ENCODE data around the gene MDGA2.

Gene MDGA2

DNA sequence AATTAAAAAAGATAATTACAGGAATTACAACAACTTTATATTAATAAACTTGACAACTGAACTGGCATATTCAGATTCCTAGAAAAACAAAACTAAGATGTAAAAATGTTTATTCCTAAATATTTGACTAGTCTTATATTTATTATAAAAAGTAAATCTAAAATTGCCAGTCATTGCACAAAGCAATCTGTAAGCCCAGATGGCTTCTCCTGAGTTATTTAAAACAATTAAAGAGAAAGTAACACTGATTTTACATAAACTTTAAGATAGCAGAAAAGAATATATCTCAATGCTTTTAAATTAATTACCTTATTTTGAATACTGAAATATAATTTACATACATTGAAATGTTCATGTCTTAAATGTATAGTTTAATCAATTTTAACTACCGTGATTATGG lies 589.7 kb downstream of the MDGA2 start:
- H3K27ac ChIP-seq (ENCODE audit: low read length) = no peak overlapping the region
- no peak overlapping the region for H3K4me3 ChIP-seq (ENCODE audit: low read length in 2 of 2)
- H3K9ac ChIP-seq (ENCODE audit: low read length in 2 of 2) = no peak overlapping the region
- no peaks in the 10 kb centered on the region for H3K4me1 ChIP-seq (ENCODE audit: control insufficient read depth, insufficient read depth, low read length)
- no peaks in the 10 kb centered on the region for H3K36me3 ChIP-seq (ENCODE audit: control insufficient read depth in 2 of 2, insufficient read depth in 2 of 2, low read length in 2 of 2)
- no peaks in the 10 kb centered on the region for H3K9me3 ChIP-seq (ENCODE audit: control insufficient read depth in 2 of 2, low read length in 2 of 2)
- no peaks in the 10 kb centered on the region for H3K27me3 ChIP-seq (ENCODE audit: control insufficient read depth in 1 of 2, insufficient read depth in 2 of 2, low read length in 2 of 2)

GRCh38 chr14:47065326-47065725 lies 610.1 kb downstream of the MDGA2 start:
- Histone ChIP-seq H3K27me3 (ENCODE audit: control insufficient read depth in 1 of 2, insufficient read depth in 2 of 2, low read length in 2 of 2) (no peaks in the 10 kb centered on the region), H3K27ac (ENCODE audit: low read length) (no peak overlapping the region), H3K36me3 (ENCODE audit: control insufficient read depth in 2 of 2, insufficient read depth in 2 of 2, low read length in 2 of 2) (no peaks in the 10 kb centered on the region), H3K4me3 (ENCODE audit: low read length in 2 of 2) (no peak overlapping the region), H3K9ac (ENCODE audit: low read length in 2 of 2) (no peak overlapping the region), H3K9me3 (ENCODE audit: control insufficient read depth in 2 of 2, low read length in 2 of 2) (no peaks in the 10 kb centered on the region), H3K4me1 (ENCODE audit: control insufficient read depth, insufficient read depth, low read length) (no peaks in the 10 kb centered on the region)

DNA sequence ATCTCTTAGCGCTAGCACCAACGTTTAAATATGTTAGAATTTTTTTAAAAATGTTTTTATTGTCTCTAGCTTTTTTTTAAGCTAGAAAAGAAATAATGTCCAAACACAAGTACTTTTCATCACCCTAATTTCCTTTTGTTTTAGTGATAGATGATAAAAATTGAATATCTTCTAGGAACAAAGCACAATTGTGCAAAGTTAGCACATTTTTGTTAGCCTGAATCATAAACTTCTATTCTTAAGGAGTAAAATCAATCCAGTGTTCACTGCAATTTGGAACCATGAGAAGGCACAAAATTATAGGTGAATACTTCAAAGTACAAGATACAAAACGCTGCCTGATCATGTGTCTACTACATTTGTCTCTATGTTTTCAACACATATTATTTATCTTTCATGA lies 615.4 kb downstream of the MDGA2 start:
- H3K27ac ChIP-seq (ENCODE audit: low read length) = no peak overlapping the region
- no peaks in the 10 kb centered on the region for H3K27me3 ChIP-seq (ENCODE audit: control insufficient read depth in 1 of 2, insufficient read depth in 2 of 2, low read length in 2 of 2)
- no peaks in the 10 kb centered on the region for H3K9me3 ChIP-seq (ENCODE audit: control insufficient read depth in 2 of 2, low read length in 2 of 2)
- H3K36me3 ChIP-seq (ENCODE audit: control insufficient read depth in 2 of 2, insufficient read depth in 2 of 2, low read length in 2 of 2) = no peaks in the 10 kb centered on the region
- H3K4me3 ChIP-seq (ENCODE audit: low read length in 2 of 2) = no peak overlapping the region
- H3K4me1 ChIP-seq (ENCODE audit: control insufficient read depth, insufficient read depth, low read length) = no peaks in the 10 kb centered on the region
- no peak overlapping the region for H3K9ac ChIP-seq (ENCODE audit: low read length in 2 of 2)

DNA sequence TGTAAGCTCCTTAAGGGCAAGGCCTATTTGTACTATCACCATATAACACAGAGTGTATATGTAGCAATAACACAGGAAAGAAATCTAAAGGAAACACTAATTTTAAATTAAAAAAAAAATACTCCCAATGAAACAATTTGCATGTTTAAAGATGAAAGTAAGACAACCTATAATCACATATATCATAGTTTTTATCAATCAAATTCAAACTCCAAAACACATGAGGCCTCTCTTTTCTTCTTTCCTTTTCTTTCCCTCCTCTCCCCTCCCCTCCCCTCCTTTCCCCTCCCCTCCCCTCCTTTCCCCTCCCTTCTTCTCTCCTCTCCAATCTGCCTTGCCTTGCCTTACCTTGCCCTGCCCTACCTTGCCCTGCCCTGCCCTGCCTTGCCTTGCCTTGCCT lies 618.0 kb downstream of the MDGA2 start:
- Histone ChIP-seq H3K36me3 (ENCODE audit: control insufficient read depth in 2 of 2, insufficient read depth in 2 of 2, low read length in 2 of 2) (no peaks in the 10 kb centered on the region), H3K4me1 (ENCODE audit: control insufficient read depth, insufficient read depth, low read length) (no peaks in the 10 kb centered on the region), H3K27ac (ENCODE audit: low read length) (no peak overlapping the region), H3K27me3 (ENCODE audit: control insufficient read depth in 1 of 2, insufficient read depth in 2 of 2, low read length in 2 of 2) (no peaks in the 10 kb centered on the region), H3K4me3 (ENCODE audit: low read length in 2 of 2) (no peak overlapping the region), H3K9ac (ENCODE audit: low read length in 2 of 2) (no peak overlapping the region), H3K9me3 (ENCODE audit: control insufficient read depth in 2 of 2, low read length in 2 of 2) (no peaks in the 10 kb centered on the region)

DNA sequence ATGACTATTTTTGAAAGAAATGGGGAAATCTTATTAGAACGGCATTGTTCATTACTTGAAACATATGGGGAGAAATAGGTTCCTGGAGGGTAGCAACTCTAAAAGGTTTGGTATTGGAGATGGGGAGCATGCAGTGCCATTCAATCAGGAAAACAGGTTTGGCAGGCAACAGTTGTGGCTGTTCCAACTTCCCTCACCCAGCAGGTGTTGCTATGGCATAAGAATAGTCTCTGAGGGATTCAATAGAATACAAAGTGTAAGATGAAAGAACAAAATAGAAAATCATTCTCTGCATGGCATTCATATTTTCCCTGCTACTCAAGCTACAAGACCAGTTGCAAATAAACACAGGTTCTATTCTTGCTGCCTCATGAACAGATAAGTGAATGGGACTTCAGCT lies 630.6 kb downstream of the MDGA2 start:
- Histone ChIP-seq H3K4me3 (ENCODE audit: low read length in 2 of 2) (no peak overlapping the region), H3K27me3 (ENCODE audit: control insufficient read depth in 1 of 2, insufficient read depth in 2 of 2, low read length in 2 of 2) (no peaks in the 10 kb centered on the region), H3K27ac (ENCODE audit: low read length) (no peak overlapping the region)

DNA sequence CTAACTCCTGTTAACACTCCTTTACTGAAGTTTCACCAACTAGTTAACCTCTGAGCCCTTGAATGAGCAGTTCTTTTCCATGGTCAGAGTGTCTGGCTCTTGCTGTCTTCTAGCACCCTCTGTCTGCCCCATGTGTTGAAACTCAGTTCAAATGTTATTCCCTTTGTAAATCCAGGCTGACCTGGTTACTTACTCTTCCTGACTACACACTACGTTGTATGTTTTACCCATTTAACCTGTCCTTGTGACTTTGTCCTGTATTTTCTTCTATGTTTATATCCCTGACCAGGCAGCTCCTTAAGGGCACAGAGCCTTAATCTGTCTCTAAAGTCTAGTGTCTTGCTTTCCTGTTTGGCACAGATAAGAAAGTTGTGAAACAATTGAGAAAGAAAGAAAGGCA lies 634.9 kb downstream of the MDGA2 start:
- no peaks in the 10 kb centered on the region for H3K4me1 ChIP-seq (ENCODE audit: control insufficient read depth, insufficient read depth, low read length)
- no peak overlapping the region for H3K4me3 ChIP-seq (ENCODE audit: low read length in 2 of 2)
- no peak overlapping the region for H3K9ac ChIP-seq (ENCODE audit: low read length in 2 of 2)
- no peak overlapping the region for H3K27ac ChIP-seq (ENCODE audit: low read length)
- H3K36me3 ChIP-seq (ENCODE audit: control insufficient read depth in 2 of 2, insufficient read depth in 2 of 2, low read length in 2 of 2) = no peaks in the 10 kb centered on the region
- H3K27me3 ChIP-seq (ENCODE audit: control insufficient read depth in 1 of 2, insufficient read depth in 2 of 2, low read length in 2 of 2) = no peaks in the 10 kb centered on the region
- no peaks in the 10 kb centered on the region for H3K9me3 ChIP-seq (ENCODE audit: control insufficient read depth in 2 of 2, low read length in 2 of 2)

More for the DNA sequence above, 630.6 kb downstream of the MDGA2 start:
- no peaks in the 10 kb centered on the region for H3K4me1 ChIP-seq (ENCODE audit: control insufficient read depth, insufficient read depth, low read length)
- H3K36me3 ChIP-seq (ENCODE audit: control insufficient read depth in 2 of 2, insufficient read depth in 2 of 2, low read length in 2 of 2) = no peaks in the 10 kb centered on the region
- no peak overlapping the region for H3K9ac ChIP-seq (ENCODE audit: low read length in 2 of 2)
- H3K9me3 ChIP-seq (ENCODE audit: control insufficient read depth in 2 of 2, low read length in 2 of 2) = no peaks in the 10 kb centered on the region

GRCh38 chr14:47039336-47039735 lies 636.1 kb downstream of the MDGA2 start:
- no peak overlapping the region for H3K9ac ChIP-seq (ENCODE audit: low read length in 2 of 2)
- H3K27ac ChIP-seq (ENCODE audit: low read length) = no peak overlapping the region
- no peaks in the 10 kb centered on the region for H3K27me3 ChIP-seq (ENCODE audit: control insufficient read depth in 1 of 2, insufficient read depth in 2 of 2, low read length in 2 of 2)
- H3K9me3 ChIP-seq (ENCODE audit: control insufficient read depth in 2 of 2, low read length in 2 of 2) = no peaks in the 10 kb centered on the region
- H3K4me3 ChIP-seq (ENCODE audit: low read length in 2 of 2) = no peak overlapping the region
- H3K4me1 ChIP-seq (ENCODE audit: control insufficient read depth, insufficient read depth, low read length) = no peaks in the 10 kb centered on the region
- no peaks in the 10 kb centered on the region for H3K36me3 ChIP-seq (ENCODE audit: control insufficient read depth in 2 of 2, insufficient read depth in 2 of 2, low read length in 2 of 2)

DNA sequence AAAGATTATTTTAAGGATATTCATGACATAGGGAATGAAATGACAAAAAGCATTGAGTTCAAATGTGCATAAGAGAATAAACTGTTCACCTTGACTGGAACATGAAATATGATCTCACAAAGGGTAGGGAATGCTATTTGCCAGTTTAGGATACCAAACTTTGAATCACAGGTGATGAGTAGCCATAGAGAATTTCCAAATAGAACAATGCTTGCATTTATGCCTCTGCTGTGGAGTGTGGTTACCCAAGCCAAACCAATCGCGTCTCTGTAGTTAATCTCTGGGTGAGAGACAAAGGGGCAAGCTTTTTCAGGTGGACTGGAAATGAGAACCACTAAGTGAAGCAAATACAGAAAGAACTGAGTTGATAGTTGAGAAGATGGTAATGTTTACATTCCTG lies 652.7 kb downstream of the MDGA2 start:
- H3K27ac ChIP-seq (ENCODE audit: low read length) = no peak overlapping the region
- no peak overlapping the region for H3K4me3 ChIP-seq (ENCODE audit: low read length in 2 of 2)
- no peaks in the 10 kb centered on the region for H3K4me1 ChIP-seq (ENCODE audit: control insufficient read depth, insufficient read depth, low read length)
- no peak overlapping the region for H3K9ac ChIP-seq (ENCODE audit: low read length in 2 of 2)
- H3K9me3 ChIP-seq (ENCODE audit: control insufficient read depth in 2 of 2, low read length in 2 of 2) = no peaks in the 10 kb centered on the region
- no peaks in the 10 kb centered on the region for H3K27me3 ChIP-seq (ENCODE audit: control insufficient read depth in 1 of 2, insufficient read depth in 2 of 2, low read length in 2 of 2)
- H3K36me3 ChIP-seq (ENCODE audit: control insufficient read depth in 2 of 2, insufficient read depth in 2 of 2, low read length in 2 of 2) = no peaks in the 10 kb centered on the region

GRCh38 chr14:47020500-47020899 lies 654.9 kb downstream of the MDGA2 start:
- H3K4me3 ChIP-seq (ENCODE audit: low read length in 2 of 2) = no peak overlapping the region
- H3K9me3 ChIP-seq (ENCODE audit: control insufficient read depth in 2 of 2, low read length in 2 of 2) = no peaks in the 10 kb centered on the region
- H3K27ac ChIP-seq (ENCODE audit: low read length) = no peak overlapping the region
- no peaks in the 10 kb centered on the region for H3K4me1 ChIP-seq (ENCODE audit: control insufficient read depth, insufficient read depth, low read length)
- no peak overlapping the region for H3K9ac ChIP-seq (ENCODE audit: low read length in 2 of 2)
- no peaks in the 10 kb centered on the region for H3K27me3 ChIP-seq (ENCODE audit: control insufficient read depth in 1 of 2, insufficient read depth in 2 of 2, low read length in 2 of 2)
- H3K36me3 ChIP-seq (ENCODE audit: control insufficient read depth in 2 of 2, insufficient read depth in 2 of 2, low read length in 2 of 2) = no peaks in the 10 kb centered on the region

DNA sequence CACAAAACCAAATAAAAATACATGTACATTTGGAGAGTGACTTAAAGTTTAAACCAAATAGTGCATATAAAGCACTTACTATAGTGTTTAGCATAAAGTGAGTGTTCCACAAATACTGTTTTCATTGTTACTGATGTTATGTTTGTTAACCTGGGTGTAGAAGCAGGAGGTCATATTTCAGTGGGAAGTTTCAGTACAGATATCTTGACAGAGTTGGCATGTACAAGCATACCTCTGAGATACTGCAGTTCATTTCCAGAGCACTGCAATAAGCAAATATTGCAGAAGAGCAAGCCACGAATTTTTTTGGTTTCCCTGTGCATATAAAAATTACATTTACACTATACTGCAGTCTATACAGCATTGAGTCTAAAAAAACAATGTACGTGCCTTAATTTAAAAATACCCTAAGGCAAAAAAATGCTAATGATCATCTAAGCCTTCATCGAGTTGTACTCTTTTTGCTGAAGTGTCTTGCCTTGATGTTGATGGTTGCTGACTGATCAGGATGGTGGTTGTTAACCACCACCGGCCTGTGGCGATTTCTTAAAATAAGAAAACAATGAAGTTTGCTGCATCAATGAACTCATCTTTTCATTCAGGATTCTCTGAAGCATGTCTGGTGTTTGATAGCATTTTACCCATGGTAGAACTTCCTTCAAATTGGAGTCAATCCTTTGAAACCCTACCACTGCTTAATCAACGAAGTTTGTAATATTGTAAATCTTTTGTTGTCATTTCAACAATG lies 662.7 kb downstream of the MDGA2 start:
- H3K27ac ChIP-seq (ENCODE audit: low read length) = no peak overlapping the region
- H3K27me3 ChIP-seq (ENCODE audit: control insufficient read depth in 1 of 2, insufficient read depth in 2 of 2, low read length in 2 of 2) = no peaks in the 10 kb centered on the region
- H3K36me3 ChIP-seq (ENCODE audit: control insufficient read depth in 2 of 2, insufficient read depth in 2 of 2, low read length in 2 of 2) = no peaks in the 10 kb centered on the region
- H3K4me3 ChIP-seq (ENCODE audit: low read length in 2 of 2) = no peak overlapping the region
- no peaks in the 10 kb centered on the region for H3K4me1 ChIP-seq (ENCODE audit: control insufficient read depth, insufficient read depth, low read length)
- no peaks in the 10 kb centered on the region for H3K9me3 ChIP-seq (ENCODE audit: control insufficient read depth in 2 of 2, low read length in 2 of 2)
- H3K9ac ChIP-seq (ENCODE audit: low read length in 2 of 2) = no peak overlapping the region

- no peaks in the 10 kb centered on the region for H3K9me3 ChIP-seq (ENCODE audit: control insufficient read depth in 2 of 2, low read length in 2 of 2)
- H3K4me1 ChIP-seq (ENCODE audit: control insufficient read depth, insufficient read depth, low read length) = no peaks in the 10 kb centered on the region
- H3K36me3 ChIP-seq (ENCODE audit: control insufficient read depth in 2 of 2, insufficient read depth in 2 of 2, low read length in 2 of 2) = no peaks in the 10 kb centered on the region
- no peak overlapping the region for H3K4me3 ChIP-seq (ENCODE audit: low read length in 2 of 2)
- H3K27ac ChIP-seq (ENCODE audit: low read length) = no peak overlapping the region
- H3K27me3 ChIP-seq (ENCODE audit: control insufficient read depth in 1 of 2, insufficient read depth in 2 of 2, low read length in 2 of 2) = no peaks in the 10 kb centered on the region
- H3K9ac ChIP-seq (ENCODE audit: low read length in 2 of 2) = no peak overlapping the region
Measured at GRCh38 chr14:47009615-47010014, 665.8 kb downstream of the MDGA2 start.
